ENCODE data around the gene PIM1.

GRCh38 chr6:37125774-37126492 is 44.0 kb upstream of the PIM1 start:
- TF ChIP-seq HMG20B (CRISPR knock-in tag; IDR thresholded peaks at IDR 0.05) = no peak
- no peak for TF ChIP-seq TCF7L2 (IDR thresholded peaks at IDR 0.05; ENCODE audit: low read depth, low read length)
- no peak for TF ChIP-seq ZNF280B (CRISPR knock-in tag; IDR thresholded peaks at IDR 0.05)
- TF ChIP-seq CAMTA2 (CRISPR knock-in tag; conservative IDR thresholded peaks at IDR 0.05) = no peak
